ENCODE measurements around the gene CLEC18C.
"Not testable (repeated sequence)": the region's sequence is repeated elsewhere in the genome, so short reads cannot be mapped to it uniquely, and the experiment has no call there.

Gene CLEC18C

GRCh38 chr16:70197611-70198010, 24.0 kb downstream of the CLEC18C start:
- not testable (repeated sequence) for H3F3A ChIP-seq (ENCODE audit: insufficient read depth, low read length); H3K4me2 ChIP-seq (ENCODE audit: low read depth, low read length); H3K36me3 ChIP-seq (replicated peaks; ENCODE audit: insufficient read depth, low read length); H2AFZ ChIP-seq (ENCODE audit: low read length); H3K9me3 ChIP-seq (replicated peaks; ENCODE audit: insufficient read depth, low read length); H3K27me3 ChIP-seq (replicated peaks; ENCODE audit: insufficient read depth, low read length); H3K4me3 ChIP-seq (ENCODE audit: low read length); H4K20me1 ChIP-seq (ENCODE audit: insufficient read depth, low read length); H3K4me1 ChIP-seq (ENCODE audit: low read length); H3K79me2 ChIP-seq (ENCODE audit: low read length); H3K9ac ChIP-seq (ENCODE audit: low read length); H3K27ac ChIP-seq (ENCODE audit: low read length); DNase-seq; H3K9me2 ChIP-seq (replicated peaks; ENCODE audit: insufficient read depth, low read length)

- not testable (repeated sequence) for H3K9ac ChIP-seq (ENCODE audit: low read length); H3K4me3 ChIP-seq (ENCODE audit: low read length)
These were observed 24.6 kb downstream of the CLEC18C start for GRCh38 chr16:70198230-70198629.

GRCh38 chr16:70198666-70199065, 25.1 kb downstream of the CLEC18C start:
- not testable (repeated sequence) for H3K27ac ChIP-seq (ENCODE audit: low read length); H3K9ac ChIP-seq (ENCODE audit: low read length); H3K9me3 ChIP-seq (replicated peaks; ENCODE audit: insufficient read depth, low read length); DNase-seq; H3K9me2 ChIP-seq (replicated peaks; ENCODE audit: insufficient read depth, low read length); H3F3A ChIP-seq (ENCODE audit: insufficient read depth, low read length); H3K4me2 ChIP-seq (ENCODE audit: low read depth, low read length); H2AFZ ChIP-seq (ENCODE audit: low read length); H4K20me1 ChIP-seq (ENCODE audit: insufficient read depth, low read length); H3K4me1 ChIP-seq (ENCODE audit: low read length); H3K4me3 ChIP-seq (ENCODE audit: low read length); H3K27me3 ChIP-seq (replicated peaks; ENCODE audit: insufficient read depth, low read length); H3K36me3 ChIP-seq (replicated peaks; ENCODE audit: insufficient read depth, low read length); H3K79me2 ChIP-seq (ENCODE audit: low read length)

More at GRCh38 chr16:70198230-70198629, 24.6 kb downstream of the CLEC18C start:
- H3K79me2 ChIP-seq (ENCODE audit: low read length); H3K4me1 ChIP-seq (ENCODE audit: low read length); H3F3A ChIP-seq (ENCODE audit: insufficient read depth, low read length); H3K9me3 ChIP-seq (replicated peaks; ENCODE audit: insufficient read depth, low read length); H3K27ac ChIP-seq (ENCODE audit: low read length); DNase-seq; H3K36me3 ChIP-seq (replicated peaks; ENCODE audit: insufficient read depth, low read length); H3K9me2 ChIP-seq (replicated peaks; ENCODE audit: insufficient read depth, low read length); H3K27me3 ChIP-seq (replicated peaks; ENCODE audit: insufficient read depth, low read length); H3K4me2 ChIP-seq (ENCODE audit: low read depth, low read length); H2AFZ ChIP-seq (ENCODE audit: low read length); H4K20me1 ChIP-seq (ENCODE audit: insufficient read depth, low read length): not testable (repeated sequence)

DNA sequence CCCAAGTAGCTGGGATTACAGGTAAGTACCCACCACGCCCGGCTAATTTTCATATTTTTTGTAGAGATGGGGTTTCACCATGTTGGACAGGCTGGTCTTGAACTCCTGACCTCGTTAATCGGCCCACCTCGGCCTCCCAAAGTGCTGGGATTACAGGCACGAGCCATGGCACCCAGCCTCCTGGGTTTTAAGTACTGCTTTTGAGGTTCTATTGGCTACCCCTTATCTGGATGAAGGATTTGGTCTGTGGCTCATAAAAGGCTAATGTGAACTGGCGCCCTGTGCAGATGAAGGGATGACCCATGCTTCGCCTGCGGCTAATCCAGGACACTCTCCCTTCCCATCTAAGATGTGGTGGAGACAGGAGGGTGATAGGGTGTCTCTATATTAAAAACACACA, 25.6 kb downstream of the CLEC18C start:
- not testable (repeated sequence) for H2AFZ ChIP-seq (ENCODE audit: low read length); H3K4me3 ChIP-seq (ENCODE audit: low read length); H3K4me2 ChIP-seq (ENCODE audit: low read depth, low read length); DNase-seq; H3K27me3 ChIP-seq (replicated peaks; ENCODE audit: insufficient read depth, low read length); H3K9me2 ChIP-seq (replicated peaks; ENCODE audit: insufficient read depth, low read length); H3K36me3 ChIP-seq (replicated peaks; ENCODE audit: insufficient read depth, low read length); H4K20me1 ChIP-seq (ENCODE audit: insufficient read depth, low read length); H3K79me2 ChIP-seq (ENCODE audit: low read length); H3F3A ChIP-seq (ENCODE audit: insufficient read depth, low read length); H3K9ac ChIP-seq (ENCODE audit: low read length); H3K27ac ChIP-seq (ENCODE audit: low read length); H3K9me3 ChIP-seq (replicated peaks; ENCODE audit: insufficient read depth, low read length); H3K4me1 ChIP-seq (ENCODE audit: low read length)

DNA sequence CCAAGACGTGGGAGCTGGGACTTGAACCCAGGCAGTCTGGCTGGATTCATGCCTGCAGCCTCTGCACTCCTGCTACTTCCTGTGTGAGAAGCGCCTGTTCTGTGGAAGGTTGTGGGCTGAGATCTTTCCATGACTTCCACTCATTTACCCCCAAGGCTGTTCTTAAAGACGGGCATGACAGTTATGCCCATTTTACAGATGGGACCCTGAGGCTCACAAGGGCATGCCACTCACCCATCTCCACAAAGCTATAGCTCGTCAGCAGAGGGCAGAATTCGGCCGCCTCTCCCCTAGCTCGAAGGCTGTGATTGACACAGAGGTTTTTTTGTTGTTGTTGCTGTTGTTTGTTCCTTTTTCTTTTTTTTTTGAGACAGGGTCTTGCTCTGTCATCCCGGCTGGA, 26.5 kb downstream of the CLEC18C start:
- H2AFZ ChIP-seq (ENCODE audit: low read length); H3K9ac ChIP-seq (ENCODE audit: low read length); H3K79me2 ChIP-seq (ENCODE audit: low read length); H3K4me2 ChIP-seq (ENCODE audit: low read depth, low read length); H3K9me3 ChIP-seq (replicated peaks; ENCODE audit: insufficient read depth, low read length); H3K4me3 ChIP-seq (ENCODE audit: low read length); H3K27me3 ChIP-seq (replicated peaks; ENCODE audit: insufficient read depth, low read length); H3K9me2 ChIP-seq (replicated peaks; ENCODE audit: insufficient read depth, low read length); H3K36me3 ChIP-seq (replicated peaks; ENCODE audit: insufficient read depth, low read length); H3F3A ChIP-seq (ENCODE audit: insufficient read depth, low read length); H4K20me1 ChIP-seq (ENCODE audit: insufficient read depth, low read length); H3K27ac ChIP-seq (ENCODE audit: low read length); DNase-seq; H3K4me1 ChIP-seq (ENCODE audit: low read length): not testable (repeated sequence)

DNA sequence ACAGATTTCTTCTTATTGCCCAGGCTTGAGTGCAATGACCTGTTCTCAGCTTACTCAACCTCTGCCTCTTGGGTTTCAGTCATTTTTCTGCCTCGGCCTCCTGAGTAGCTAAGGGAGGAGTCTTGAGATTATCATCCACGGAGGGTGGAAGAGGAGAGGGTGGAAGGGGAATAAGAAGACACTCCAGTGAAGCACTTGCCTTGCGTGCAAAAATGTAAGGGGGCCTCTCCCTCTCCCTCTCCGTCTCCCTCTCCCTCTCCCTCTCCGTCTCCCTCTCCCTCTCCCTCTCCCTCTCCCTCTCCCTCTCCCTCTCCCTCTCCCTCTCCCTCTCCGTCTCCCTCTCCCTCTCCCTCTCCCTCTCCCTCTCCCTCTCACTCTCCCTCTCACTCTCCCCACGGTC, 29.9 kb downstream of the CLEC18C start:
- H3K36me3 ChIP-seq (replicated peaks; ENCODE audit: insufficient read depth, low read length); H4K20me1 ChIP-seq (ENCODE audit: insufficient read depth, low read length); H3K9me2 ChIP-seq (replicated peaks; ENCODE audit: insufficient read depth, low read length); H3K9ac ChIP-seq (ENCODE audit: low read length); H3K4me2 ChIP-seq (ENCODE audit: low read depth, low read length); H2AFZ ChIP-seq (ENCODE audit: low read length); H3F3A ChIP-seq (ENCODE audit: insufficient read depth, low read length); H3K27me3 ChIP-seq (replicated peaks; ENCODE audit: insufficient read depth, low read length); H3K4me3 ChIP-seq (ENCODE audit: low read length); H3K27ac ChIP-seq (ENCODE audit: low read length); DNase-seq; H3K9me3 ChIP-seq (replicated peaks; ENCODE audit: insufficient read depth, low read length); H3K4me1 ChIP-seq (ENCODE audit: low read length); H3K79me2 ChIP-seq (ENCODE audit: low read length): not testable (repeated sequence)

GRCh38 chr16:70204010-70204409, 30.4 kb downstream of the CLEC18C start:
- not testable (repeated sequence) for H3K27ac ChIP-seq (ENCODE audit: low read length); H3K4me2 ChIP-seq (ENCODE audit: low read depth, low read length); DNase-seq; H2AFZ ChIP-seq (ENCODE audit: low read length); H3K4me3 ChIP-seq (ENCODE audit: low read length); H3K9ac ChIP-seq (ENCODE audit: low read length); H3K9me3 ChIP-seq (replicated peaks; ENCODE audit: insufficient read depth, low read length); H3F3A ChIP-seq (ENCODE audit: insufficient read depth, low read length); H3K79me2 ChIP-seq (ENCODE audit: low read length); H3K9me2 ChIP-seq (replicated peaks; ENCODE audit: insufficient read depth, low read length); H3K36me3 ChIP-seq (replicated peaks; ENCODE audit: insufficient read depth, low read length); H3K27me3 ChIP-seq (replicated peaks; ENCODE audit: insufficient read depth, low read length); H3K4me1 ChIP-seq (ENCODE audit: low read length); H4K20me1 ChIP-seq (ENCODE audit: insufficient read depth, low read length)

- not testable (repeated sequence) for DNase-seq; H2AFZ ChIP-seq (ENCODE audit: low read length); H3K27ac ChIP-seq (ENCODE audit: low read length); H3K79me2 ChIP-seq (ENCODE audit: low read length); H3K9me3 ChIP-seq (replicated peaks; ENCODE audit: insufficient read depth, low read length); H3K4me3 ChIP-seq (ENCODE audit: low read length); H4K20me1 ChIP-seq (ENCODE audit: insufficient read depth, low read length); H3F3A ChIP-seq (ENCODE audit: insufficient read depth, low read length); H3K27me3 ChIP-seq (replicated peaks; ENCODE audit: insufficient read depth, low read length); H3K36me3 ChIP-seq (replicated peaks; ENCODE audit: insufficient read depth, low read length); H3K9me2 ChIP-seq (replicated peaks; ENCODE audit: insufficient read depth, low read length); H3K4me2 ChIP-seq (ENCODE audit: low read depth, low read length); H3K4me1 ChIP-seq (ENCODE audit: low read length); H3K9ac ChIP-seq (ENCODE audit: low read length)
These were observed 31.2 kb downstream of the CLEC18C start for GRCh38 chr16:70204668-70205405.

Data from MM.1S (cell line).